ENCODE data around the gene DESI1.

- TF ChIP-seq CTCF (IDR thresholded peaks at IDR 0.05) (no peak), POLR2A (IDR thresholded peaks at IDR 0.05) (no peak)
These were observed 25.1 kb downstream of the DESI1 start for GRCh38 chr22:41595703-41596102.

Measured in uterus (tissue), 2 donors.